Thyroid gland (tissue), 4 donors: Measurements from ENCODE around the gene HYI. TPM values are rescaled to one million over a fixed set of nuclear protein-coding genes. Genes with fewer than 3 reads are reported as not detected.
A peak's percentile ranks its signal among the peaks of the same experiment; 100 is the strongest.

Experiments
- DNase-seq, 2 donors: peaks; one replicate each; pipeline ENCODE4 v3.0.0-alpha.2; 2019
- H3K27ac ChIP-seq, 3 donors: fragments of 200-600 bp; sonication (generic); 1 replicate in 2 of 3; 2 replicates in 1 of 3; pipeline ENCODE4 v1.5.1; 2016 to 2019; ENCODE audit warnings: mild to moderate bottlenecking in 1 of 3, moderate library complexity in 1 of 3
- H3K27me3 ChIP-seq: fragments of 200-600 bp; sonication (generic); one replicate; pipeline ENCODE4 v1.5.1; 2019
- H3K36me3 ChIP-seq, 2 donors: fragments of 200-600 bp; sonication (generic); one replicate each; pipeline ENCODE4 v1.5.1; 2016 to 2019
- H3K4me1 ChIP-seq, 2 donors: fragments of 200-600 bp; sonication (generic); one replicate each; pipeline ENCODE4 v1.5.1; 2017 to 2019
- H3K4me3 ChIP-seq, 3 donors: fragments of 200-600 bp; sonication (generic); replicated peaks in 1 of 3; 1 replicate in 2 of 3; 2 replicates in 1 of 3; pipeline ENCODE4 v1.5.1; 2016; ENCODE audit warnings: mild to moderate bottlenecking in 1 of 3
- H3K9me3 ChIP-seq: fragments of 200-600 bp; sonication (generic); one replicate; pipeline ENCODE4 v1.5.1; 2017
- CTCF ChIP-seq, 6 experiments: fragments of 200-600 bp in 3 of 6; fragments of 450-650 bp in 3 of 6; sonication (generic) in 3 of 6; IDR thresholded peaks; one replicate each; pipeline ENCODE4 v1.5.1; 2016 to 2019; ENCODE audit warnings: antibody characterized with exemption in 6 of 6, mild to moderate bottlenecking in 2 of 6, inconsistent platforms in 1 of 6, moderate library complexity in 1 of 6
- POLR2A ChIP-seq, 2 donors: fragments of 450-650 bp; IDR thresholded peaks; one replicate each; pipeline ENCODE4 v1.6.1; 2017; ENCODE audit warnings: antibody characterized with exemption in 2 of 2, mild to moderate bottlenecking in 2 of 2, moderate library complexity in 1 of 2
- WGBS, 2 donors: methylation state at CpG; one replicate each; pipeline ENCODE4 v1.1.5; 2017; 5-methylcytosine and 5-hydroxymethylcytosine counted together
- intact Hi-C: fragments of 100-400 bp; cut with DNase I; formaldehyde crosslinking; loops from one replicate; pipeline ENCODE4 v1.15.1; 2023
- total RNA-seq, 4 donors: library from RNA; depleted of rRNA; stranded (reverse); fragments of >200 nt; gene quantifications; one replicate each; pipeline ENCODE4 v1.2.3, GENCODE V29; 2016

Gene HYI
- total RNA-seq, 4 donors from 2014 or later: 50.6 to 92.9 (median 65.6) TPM

- H3K4me1 ChIP-seq: no peaks in the 10 kb centered on the region
- WGBS, 2 donors: 88 to 100% methylated on average over 3 of the region's 3 CpGs
- TF ChIP-seq POLR2A (IDR thresholded peaks at IDR 0.05): no peak
- no peak for TF ChIP-seq CTCF (IDR thresholded peaks at IDR 0.05)
- no peak overlapping the region for H3K4me3 ChIP-seq
- no peak overlapping the region for H3K27ac ChIP-seq
- intact Hi-C loops: no loop called here
- no peak for DNase-seq
- no peaks in the 10 kb centered on the region for H3K9me3 ChIP-seq
- H3K36me3 ChIP-seq: peaks cover 50 to 53% of the 10 kb centered on the region in 2 donors
- no peaks in the 10 kb centered on the region for H3K27me3 ChIP-seq
These were observed 15.7 kb downstream of the HYI start for GRCh38 chr1:43438006-43438405.

- no peak for DNase-seq
- H3K9me3 ChIP-seq: no peaks in the 10 kb centered on the region
- no peak overlapping the region for H3K27ac ChIP-seq
- H3K27me3 ChIP-seq: no peaks in the 10 kb centered on the region
- H3K4me3 ChIP-seq: no peak overlapping the region
- TF ChIP-seq CTCF (IDR thresholded peaks at IDR 0.05): no peak
- no peak for TF ChIP-seq POLR2A (IDR thresholded peaks at IDR 0.05)
- no peaks in the 10 kb centered on the region for H3K4me1 ChIP-seq
- intact Hi-C loops: no loop called here
- H3K36me3 ChIP-seq: peaks cover 55% of the 10 kb centered on the region in 2 donors
- 94 to 97% methylated on average over 20 of the region's 20 CpGs for WGBS, 2 donors
These were observed 16.4 kb downstream of the HYI start for GRCh38 chr1:43437031-43437973.

- H3K4me1 ChIP-seq: no peaks in the 10 kb centered on the region
- peaks cover 55 to 61% of the 10 kb centered on the region in 2 donors for H3K36me3 ChIP-seq
- TF ChIP-seq CTCF (IDR thresholded peaks at IDR 0.05) (no peak), POLR2A (IDR thresholded peaks at IDR 0.05) (no peak)
- intact Hi-C loops: no loop called here
- no peak for DNase-seq
- no peak overlapping the region for H3K4me3 ChIP-seq
- 90 to 93% methylated on average over 3 of the region's 3 CpGs for WGBS, 2 donors
- no peaks in the 10 kb centered on the region for H3K27me3 ChIP-seq
- no peak overlapping the region for H3K27ac ChIP-seq
- no peaks in the 10 kb centered on the region for H3K9me3 ChIP-seq
These were observed 17.4 kb downstream of the HYI start for GRCh38 chr1:43436371-43436770.

GRCh38 chr1:43435146-43436145 lies 18.3 kb downstream of the HYI start:
- TF ChIP-seq POLR2A (IDR thresholded peaks at IDR 0.05) (peak in 1 of 2 donors; percentile 3), CTCF (IDR thresholded peaks at IDR 0.05) (no peak)
- intact Hi-C loops: no loop called here
- H3K36me3 ChIP-seq: peaks cover 58 to 62% of the 10 kb centered on the region in 2 donors

More at GRCh38 chr1:43435146-43436145, 18.3 kb downstream of the HYI start:
- whole genome bisulfite sequencing, 2 donors: 81 to 86% methylated on average over 14 of the region's 14 CpGs
- DNase-seq: no peak
- Histone ChIP-seq H3K9me3 (no peaks in the 10 kb centered on the region), H3K4me1 (no peaks in the 10 kb centered on the region), H3K27me3 (no peaks in the 10 kb centered on the region), H3K27ac (no peak overlapping the region), H3K4me3 (no peak overlapping the region)
